ACHN (cell line): ENCODE data around the gene MAFG.
"Not testable (repeated sequence)": the region's sequence is repeated elsewhere in the genome, so short reads cannot be mapped to it uniquely, and the experiment has no call there.

Source experiments
- DNase-seq: peaks from one replicate; pipeline ENCODE4 v3.0.0-alpha.2; 2015
- in situ Hi-C: cut with HindIII; loops from 2 replicates; pipeline ENCODE4 v1.10.0; 2017; ENCODE audit warnings: low sequenced_read_pairs, low pct_ligation_motif_present, low pct_unique_long_range_greater_than_20kb

Gene MAFG

GRCh38 chr17:81959362-81960129, 32.0 kb upstream of the MAFG start:
- peak; percentile 64 for DNase-seq
- in situ Hi-C loops = no loop called here

GRCh38 chr17:81958633-81959342, 31.3 kb upstream of the MAFG start:
- no peak for DNase-seq
- in situ Hi-C loops = no loop called here

DNA sequence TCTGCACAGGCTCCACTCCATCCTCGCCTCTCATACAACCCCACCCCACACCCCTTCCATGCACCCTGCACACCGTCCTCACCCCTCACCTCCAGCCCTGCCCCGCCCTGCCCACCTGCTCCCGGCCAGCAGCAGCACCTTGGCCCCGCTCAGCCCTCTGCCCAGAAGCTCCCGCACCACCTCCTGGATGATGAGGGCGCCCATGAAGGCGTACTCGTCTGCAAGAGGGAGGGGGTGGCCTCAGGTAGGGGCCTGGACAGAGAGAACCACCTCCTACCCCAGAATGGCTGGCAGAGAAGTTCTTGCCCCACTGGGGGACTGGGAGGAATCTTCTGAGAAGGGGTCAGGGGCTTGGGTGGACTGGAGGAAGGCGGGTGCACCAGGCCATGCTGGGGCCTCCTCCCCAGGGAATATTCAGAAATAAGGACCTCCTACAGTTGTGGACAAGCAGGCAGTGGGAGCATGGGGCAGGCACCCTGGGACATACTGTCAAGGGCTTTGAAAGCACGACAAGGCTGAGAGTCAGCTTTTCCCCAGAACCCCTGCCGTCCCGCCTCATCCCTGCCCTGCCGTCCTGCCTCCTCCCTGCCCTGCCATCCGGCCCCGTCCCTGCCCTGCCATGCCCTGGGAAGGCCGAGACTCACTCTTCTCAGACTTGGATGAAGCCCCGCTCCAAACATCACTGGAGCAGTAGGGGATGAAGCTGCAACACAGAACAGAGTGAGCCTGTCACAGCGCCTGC, 30.3 kb upstream of the MAFG start:
- DNase-seq = no peak
- in situ Hi-C loops = no loop called here

GRCh38 chr17:81956607-81957589, 29.4 kb upstream of the MAFG start:
- DNase-seq = no peak
- in situ Hi-C loops = no loop called here

DNA sequence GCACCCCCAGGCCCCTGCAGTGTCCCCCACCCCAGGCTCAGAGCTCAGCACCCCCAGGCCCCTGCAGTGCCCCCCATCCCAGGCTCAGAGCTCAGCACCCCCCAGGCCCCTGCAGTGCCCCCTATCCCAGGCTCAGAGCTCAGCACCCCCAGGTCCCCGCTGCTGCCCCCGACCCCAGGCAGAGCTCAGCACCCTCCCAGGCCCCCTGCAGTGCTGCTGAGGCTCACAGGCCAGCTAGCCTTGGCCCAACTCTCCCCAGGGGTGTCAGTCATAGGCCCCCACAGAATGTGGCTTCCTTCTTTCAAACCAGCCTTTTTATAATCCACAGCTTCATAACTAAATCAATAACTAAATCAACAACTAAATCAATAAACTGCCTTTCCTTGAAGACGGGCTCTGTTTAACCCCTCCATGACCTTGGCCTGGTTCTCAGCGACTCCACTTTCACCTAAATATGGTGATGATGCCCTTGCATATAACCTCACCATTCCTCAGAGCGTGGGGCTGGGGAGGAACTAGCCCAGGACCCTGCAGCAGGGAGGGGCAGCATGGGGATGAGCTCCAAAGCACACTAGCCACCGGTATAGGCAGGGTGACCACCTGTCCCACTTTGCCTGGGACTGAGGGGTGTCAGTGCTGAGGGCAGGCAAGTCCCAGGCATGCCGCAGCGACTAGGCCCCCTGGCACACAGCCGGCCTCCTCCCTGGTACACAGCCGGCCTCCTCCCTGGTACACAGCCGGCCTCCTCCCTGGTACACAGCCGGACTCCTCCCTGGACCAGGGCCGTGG, 28.4 kb upstream of the MAFG start:
- no peak for DNase-seq
- in situ Hi-C loops = no loop called here

DNA sequence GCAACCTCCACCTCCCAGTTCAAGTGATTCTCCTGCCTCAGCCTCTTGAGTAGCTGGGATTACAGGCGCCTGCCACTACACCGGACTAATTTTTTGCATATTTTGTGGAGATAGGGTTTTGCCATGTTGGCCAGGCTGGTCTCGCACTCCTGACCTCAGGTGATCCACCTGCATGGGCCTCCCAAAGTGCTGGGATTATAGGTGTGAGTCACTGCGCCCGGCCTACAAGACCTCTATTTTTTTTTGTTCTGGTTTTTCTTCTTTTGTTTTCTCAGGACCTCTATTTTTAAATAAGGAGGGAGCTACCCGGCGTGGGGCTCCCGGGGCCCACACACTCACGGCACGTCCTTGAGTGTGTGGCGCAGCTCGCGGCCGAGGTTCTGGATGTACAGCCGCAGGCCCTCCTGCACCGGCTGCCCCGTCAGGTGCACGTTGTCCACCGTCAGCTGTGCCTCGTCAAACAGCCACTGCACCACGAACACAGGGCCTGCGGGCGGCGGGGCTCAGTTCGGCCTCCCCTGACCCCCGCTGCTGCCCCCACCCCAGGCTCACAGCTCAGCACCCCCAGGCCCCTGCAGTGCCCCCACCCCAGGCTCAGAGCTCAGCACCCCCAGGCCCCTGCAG, 27.6 kb upstream of the MAFG start:
- in situ Hi-C loops = no loop called here
- DNase-seq = no peak

- in situ Hi-C loops = no loop called here
- DNase-seq = no peak
Observed at GRCh38 chr17:81954131-81955057, 26.9 kb upstream of the MAFG start.

DNA sequence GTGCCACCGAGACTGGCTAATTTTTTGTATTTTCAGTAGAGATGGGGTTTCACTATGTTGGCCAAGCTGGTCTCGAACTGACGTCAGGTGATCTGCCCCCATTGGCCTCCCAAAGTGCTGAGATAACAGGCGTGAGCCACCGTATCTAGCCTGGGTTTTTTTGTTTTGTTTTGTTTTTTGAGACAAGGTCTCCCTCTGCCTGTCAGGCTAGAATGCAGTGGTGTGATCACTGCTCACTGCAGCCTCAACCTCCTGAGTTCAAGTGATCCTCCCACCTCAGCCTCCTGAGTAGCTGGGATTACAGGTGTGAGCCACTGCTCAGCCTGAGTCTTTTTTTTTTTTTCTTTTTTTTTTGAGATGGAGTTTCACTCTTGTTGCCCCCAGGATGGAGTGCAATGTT, 25.9 kb upstream of the MAFG start:
- DNase-seq, in situ Hi-C loops: not testable (repeated sequence)

DNA sequence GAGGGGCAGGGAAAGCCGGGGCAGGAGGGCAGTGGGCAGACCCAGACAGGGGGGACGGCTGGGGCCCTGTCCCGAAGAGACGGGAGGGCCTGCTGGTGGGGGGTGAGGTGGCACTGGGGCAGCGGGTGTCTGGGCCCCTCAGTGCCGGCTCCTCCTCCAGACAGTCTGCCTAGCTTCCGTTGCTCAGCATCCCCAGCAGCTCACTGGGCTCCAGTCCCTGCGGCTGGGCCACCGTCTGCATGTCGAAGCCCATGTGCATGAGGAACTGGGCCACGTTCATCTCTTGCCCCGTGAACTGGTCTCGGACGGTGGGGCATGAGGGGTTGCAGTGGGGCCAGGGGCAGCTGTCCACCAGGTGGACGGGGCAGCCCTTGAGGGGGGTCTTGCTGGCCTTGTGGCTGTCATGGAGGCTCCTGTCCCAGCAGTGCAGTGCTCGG, 25.3 kb upstream of the MAFG start:
- in situ Hi-C loops = no loop called here
- no peak for DNase-seq

- in situ Hi-C loops = no loop called here
- no peak for DNase-seq
Observed at GRCh38 chr17:81951785-81952684, 24.5 kb upstream of the MAFG start.

DNA sequence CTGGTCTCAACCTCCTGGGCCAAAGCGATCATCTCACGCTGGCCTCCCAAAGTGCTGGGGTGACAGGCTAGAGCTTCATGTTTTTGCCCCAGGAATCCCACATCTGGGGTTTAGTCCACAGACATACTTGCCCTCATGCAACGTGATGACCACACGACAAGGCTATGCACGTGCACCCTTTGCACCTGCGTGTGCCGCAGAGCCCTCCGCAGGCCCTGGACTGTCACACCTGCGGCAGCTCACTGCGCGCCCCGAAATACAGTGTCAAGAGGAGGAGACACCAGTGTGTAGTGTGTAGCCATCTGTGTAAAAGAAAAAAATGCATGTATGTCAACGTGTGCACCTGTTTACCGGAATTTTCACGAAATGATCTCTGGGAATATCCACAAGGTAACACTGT, 23.0 kb upstream of the MAFG start:
- in situ Hi-C loops = no loop called here

GRCh38 chr17:81948635-81949378, 21.3 kb upstream of the MAFG start:
- in situ Hi-C loops = no loop called here
- DNase-seq = no peak

More for the DNA sequence above, 23.0 kb upstream of the MAFG start:
- DNase-seq = no peak

- in situ Hi-C loops = no loop called here
- DNase-seq = no peak
Observed at GRCh38 chr17:81947189-81947588, 19.7 kb upstream of the MAFG start, which contains the start of gene MYADML2. TSS of gene MYADML2 (minus strand) at chr17:81947233. CDS start at chr17:81941741, 5,492 bp downstream.

DNA sequence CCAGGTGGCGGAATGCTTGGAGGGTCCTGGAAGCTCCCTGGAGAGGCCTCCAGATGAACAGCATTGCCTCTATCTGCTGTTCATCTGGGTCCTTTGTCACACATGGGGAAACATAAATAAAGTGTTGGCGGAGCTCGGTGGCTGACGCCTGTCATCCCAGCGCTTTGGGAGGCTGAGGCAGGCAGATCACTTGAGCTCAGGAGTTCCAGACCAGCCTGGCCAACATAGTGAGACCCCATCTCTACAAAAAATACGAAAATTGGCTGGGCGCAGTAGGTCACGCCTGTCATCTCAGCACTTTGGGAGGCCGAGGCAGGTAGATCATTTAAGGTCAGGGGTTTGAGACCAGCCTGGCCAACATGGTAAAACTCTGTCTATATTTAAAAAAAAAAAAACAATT, 17.3 kb upstream of the MAFG start:
- DNase-seq = no peak
- in situ Hi-C loops = no loop called here

GRCh38 chr17:81942167-81942553, 14.6 kb upstream of the MAFG start:
- DNase-seq = no peak
- in situ Hi-C loops = no loop called here
